Measurements from ENCODE around the gene CAT.
"Not testable (repeated sequence)": the region's sequence is repeated elsewhere in the genome, so short reads cannot be mapped to it uniquely, and the experiment has no call there.

The CAT gene

DNA sequence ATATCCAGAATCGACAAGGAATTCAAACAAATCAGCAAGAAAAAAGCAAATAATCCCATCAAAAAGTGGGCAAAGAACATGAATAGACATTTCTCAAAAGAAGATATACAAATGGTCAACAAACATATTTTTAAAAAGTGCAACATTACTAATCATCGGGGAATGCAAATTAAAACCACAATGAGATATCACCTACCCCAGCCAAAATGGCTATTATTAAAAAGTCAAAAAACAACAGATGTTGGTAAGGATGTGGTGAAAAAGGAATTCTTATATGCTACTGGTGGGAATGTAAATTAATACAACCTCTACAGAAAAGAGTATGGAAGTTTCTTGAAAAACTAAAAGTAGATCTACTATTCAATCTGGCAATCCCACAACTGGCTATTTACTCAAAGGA is 13.9 kb upstream of the CAT start:
- not testable (repeated sequence) for DNase-seq (ENCODE audit: low read depth in 2 of 2, low spot score in 1 of 2)

DNA sequence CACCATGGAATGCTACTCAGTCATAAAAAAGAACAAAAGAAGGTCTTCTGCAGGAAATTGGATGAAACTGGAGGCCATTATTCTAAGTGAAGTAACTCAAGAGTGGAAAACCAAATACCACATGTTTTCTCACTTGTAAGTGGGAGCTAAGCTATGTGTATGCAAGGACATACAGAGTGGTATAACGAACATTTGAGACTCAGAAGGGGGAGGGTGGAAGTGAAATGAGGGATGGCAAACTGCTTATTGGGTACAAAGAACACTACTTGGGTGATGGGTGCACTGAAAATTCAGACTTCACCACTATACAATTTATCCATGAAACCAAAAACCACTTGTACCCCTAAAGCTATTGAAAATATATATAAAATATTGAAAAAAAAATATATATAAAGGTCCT is 13.4 kb upstream of the CAT start:
- DNase-seq (ENCODE audit: low read depth in 2 of 2, low spot score in 1 of 2) = no peak

DNA sequence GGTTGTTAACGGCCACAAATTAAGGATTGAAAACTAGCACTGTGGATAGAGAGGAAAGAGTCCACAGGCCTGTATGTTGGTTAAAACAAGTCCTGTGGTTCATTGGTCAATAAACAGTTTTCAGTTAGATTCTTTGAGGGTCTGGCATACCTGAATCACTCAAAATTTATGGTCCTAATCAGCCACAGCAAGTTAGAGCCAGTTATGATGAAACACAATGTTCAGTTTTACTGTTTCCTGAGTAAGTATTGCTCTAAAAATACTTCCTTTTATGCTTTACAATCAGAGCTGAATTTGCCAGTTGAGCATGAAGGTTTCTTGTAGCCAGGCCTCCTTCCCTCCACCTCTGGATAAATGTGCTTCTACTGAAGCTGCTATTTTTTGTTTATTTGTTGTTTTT is 12.9 kb upstream of the CAT start:
- DNase-seq (ENCODE audit: low read depth in 2 of 2, low spot score in 1 of 2) = no peak

DNA sequence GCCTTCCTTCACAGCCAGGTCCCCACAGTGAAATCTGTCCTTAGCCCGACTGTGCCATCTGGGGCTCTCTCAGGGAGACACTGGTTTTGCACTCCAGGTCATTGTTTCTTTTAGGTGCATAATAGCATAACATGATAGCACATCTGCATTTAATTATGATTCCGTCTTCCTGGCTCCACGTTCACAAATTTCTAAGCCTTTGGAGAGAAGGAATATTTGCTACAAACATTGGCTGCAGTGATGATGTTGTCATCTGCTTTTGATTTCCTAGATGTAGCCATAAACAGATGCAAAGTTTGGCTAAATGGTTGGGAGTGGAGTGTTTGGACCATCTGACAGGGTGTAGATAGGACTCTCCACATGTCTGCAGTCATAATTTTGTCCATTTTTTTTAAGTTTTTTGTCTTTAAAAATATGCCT is 12.0 kb upstream of the CAT start:
- no peak for DNase-seq (ENCODE audit: low read depth in 2 of 2, low spot score in 1 of 2)

DNA sequence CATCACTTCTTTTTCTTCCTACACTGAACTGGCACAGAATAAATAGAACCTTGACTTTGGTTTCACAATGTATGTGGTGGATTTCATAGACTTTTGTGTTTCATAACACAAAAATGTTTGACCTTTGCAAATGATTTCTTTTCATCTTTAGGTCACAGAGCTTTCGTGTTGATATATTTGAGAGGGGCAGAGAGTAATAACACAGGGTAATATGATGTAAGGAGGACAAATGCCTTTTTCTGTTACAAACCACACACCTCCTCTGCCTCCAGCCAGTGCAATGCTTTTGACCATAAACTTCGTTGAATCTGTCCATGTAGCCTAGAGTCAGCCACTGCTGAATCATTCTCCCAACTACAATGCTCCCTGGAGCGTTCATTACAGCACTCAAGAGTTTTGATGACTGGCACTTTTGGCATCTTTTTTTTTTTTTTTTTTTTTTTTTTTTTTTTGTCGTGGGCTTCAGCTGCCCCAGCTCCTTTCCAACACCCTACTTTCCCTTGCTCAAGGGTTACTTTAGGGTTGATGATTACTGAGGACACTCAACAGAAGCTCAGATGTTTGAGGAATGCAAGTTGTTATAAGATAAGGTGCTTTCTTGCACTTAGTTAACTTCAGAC is 11.4 kb upstream of the CAT start:
- DNase-seq (ENCODE audit: low read depth in 2 of 2, low spot score in 1 of 2) = no peak

DNA sequence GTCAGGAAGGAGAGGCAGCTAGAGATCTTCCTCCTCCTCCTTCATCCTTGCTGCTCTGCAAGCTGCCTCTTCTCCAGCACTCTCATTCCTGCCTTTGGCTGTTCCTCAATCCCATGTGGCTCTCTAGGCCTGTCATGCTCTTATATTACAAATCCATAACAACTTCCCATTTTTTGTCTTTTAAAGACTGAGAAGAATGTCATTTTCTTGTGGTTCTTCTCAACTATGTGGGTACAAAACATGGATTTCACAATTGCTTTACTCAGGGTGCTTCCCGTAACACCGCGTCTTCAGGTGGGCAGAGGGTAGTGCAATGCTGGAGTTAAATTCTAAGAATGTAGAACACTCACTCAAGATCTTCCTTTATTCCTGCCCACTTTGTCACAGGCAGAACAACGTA is 6.8 kb upstream of the CAT start:
- DNase-seq (ENCODE audit: low read depth in 2 of 2, low spot score in 1 of 2) = no peak

DNA sequence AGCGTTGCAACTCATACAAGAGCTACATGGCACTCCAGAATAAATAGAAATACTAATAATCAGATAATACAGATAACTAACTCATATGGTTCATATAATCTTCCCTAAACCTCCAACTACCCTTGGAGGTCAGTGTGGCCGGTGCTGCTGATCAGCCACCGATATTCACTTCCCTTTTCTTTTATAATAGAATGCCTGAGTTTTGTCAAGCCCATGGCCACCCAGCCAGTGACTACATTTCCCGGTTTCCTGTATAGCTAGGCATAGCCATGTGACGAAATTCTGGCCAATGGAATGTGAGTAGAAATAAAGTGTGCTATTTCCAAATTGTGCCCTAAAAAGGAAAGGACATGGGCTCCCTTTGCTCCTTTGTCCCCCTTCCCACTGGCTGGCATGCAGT is 5.9 kb upstream of the CAT start:
- DNase-seq (ENCODE audit: low read depth in 2 of 2, low spot score in 1 of 2) = no peak

DNA sequence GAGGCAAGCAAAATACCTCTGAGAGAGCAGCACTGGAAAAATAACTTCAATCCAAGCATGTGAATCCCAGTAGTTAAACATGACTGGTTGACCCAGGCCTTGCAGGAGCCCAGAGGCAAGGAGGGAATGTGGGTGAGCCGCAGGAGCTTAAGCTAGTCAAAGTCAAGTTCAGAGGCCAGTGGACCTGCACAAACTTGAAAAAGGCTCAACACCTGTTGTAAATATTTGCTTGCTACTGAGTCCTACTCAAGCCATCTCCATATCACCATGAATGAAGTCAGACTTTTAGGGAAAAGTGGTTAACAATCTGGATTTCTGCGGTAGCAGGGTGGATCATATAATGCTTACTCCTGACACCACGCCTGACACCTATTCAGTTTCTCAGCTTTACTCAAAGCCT is 4.8 kb upstream of the CAT start:
- DNase-seq (ENCODE audit: low read depth in 2 of 2, low spot score in 1 of 2) = no peak

DNA sequence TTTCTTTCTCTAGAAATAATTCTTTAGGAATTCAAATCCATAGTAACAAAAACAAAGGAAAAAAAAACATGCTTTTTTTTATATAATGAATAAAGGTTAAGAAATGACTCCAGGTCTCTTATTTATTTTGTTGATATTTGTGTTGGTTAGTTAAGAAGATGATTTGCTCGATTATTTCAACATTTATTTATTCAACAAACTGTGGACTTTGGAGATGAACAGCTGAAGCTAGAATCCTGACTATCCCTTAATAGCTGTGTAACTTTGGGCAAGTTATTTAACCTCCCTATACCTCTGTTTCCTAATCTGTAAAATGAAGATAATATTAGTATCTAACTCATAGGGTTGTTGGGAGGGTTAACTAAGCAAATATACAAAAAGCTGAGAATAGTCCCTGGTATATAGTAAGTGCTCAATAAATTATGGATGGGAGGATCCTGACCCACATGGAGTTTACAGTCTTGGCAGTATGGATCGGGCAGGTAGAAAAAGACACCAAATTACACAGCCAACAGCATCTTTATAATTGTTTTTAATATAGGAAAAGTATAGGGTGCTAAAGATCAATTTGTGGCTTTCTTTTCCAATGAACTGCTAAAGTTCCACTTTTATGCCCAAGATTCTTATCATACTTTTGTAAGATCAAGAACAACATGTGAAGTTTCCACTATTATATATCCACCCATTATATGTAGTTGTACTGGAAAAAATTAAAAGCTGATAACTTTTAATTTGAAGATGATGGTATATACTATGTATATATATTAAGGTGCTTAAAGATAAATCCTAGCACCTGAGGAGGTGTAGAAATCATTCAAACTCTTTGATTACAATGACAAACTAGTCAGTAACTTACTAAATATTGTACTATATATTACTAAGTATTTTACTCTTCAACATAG is 1.3 kb upstream of the CAT start:
- no peak for DNase-seq (ENCODE audit: low read depth in 2 of 2, low spot score in 1 of 2)

DNA sequence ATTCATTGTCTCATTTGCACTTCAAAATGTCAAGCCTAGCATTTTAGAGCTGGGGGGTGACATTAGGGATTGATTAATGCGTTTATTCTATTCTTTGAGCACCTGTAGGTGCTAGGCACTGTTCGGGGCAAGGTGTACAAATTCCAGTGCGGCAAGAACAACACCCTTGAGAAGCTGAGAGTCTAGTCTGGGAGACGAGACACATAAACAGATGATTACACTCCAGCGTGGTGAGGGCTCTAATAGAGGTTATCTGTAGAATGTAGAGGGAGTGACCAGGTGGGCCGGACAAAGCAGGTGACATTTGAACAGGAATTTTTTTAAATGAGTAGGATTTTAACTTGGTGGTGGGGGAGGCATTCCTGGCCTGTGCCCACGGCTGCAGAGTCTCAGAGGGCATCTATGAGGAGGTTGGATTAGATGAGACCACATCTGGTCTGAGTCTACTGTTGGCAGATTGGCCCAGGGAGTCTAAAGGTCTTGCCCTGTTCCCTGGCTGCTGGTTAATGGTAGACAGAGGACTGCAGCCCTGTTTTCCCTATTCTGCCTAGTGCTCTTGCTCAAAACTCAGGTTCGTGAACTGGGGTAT is 970 bp downstream of the CAT start:
- DNase-seq (ENCODE audit: low read depth in 2 of 2, low spot score in 1 of 2) = no peak

DNA sequence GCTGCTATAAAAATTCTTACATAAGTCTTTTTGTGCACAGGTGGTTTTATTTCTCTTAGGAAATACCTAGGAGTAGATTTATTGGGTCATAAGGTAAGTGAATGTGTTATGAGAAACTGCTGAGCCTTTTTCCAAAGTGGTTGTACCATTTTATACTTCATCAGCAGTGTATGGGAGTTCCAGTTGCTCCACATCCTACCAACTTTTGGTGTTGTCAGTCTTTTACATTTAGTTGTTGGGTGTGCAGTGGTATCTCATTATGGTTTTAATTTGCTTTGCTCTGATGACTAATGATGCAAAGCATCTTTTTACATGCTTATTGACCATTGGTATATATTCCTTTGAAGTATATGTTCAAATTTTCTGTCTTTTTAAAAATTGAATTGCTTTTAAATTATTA is 3.1 kb downstream of the CAT start:
- no peak for DNase-seq (ENCODE audit: low read depth in 2 of 2, low spot score in 1 of 2)

DNA sequence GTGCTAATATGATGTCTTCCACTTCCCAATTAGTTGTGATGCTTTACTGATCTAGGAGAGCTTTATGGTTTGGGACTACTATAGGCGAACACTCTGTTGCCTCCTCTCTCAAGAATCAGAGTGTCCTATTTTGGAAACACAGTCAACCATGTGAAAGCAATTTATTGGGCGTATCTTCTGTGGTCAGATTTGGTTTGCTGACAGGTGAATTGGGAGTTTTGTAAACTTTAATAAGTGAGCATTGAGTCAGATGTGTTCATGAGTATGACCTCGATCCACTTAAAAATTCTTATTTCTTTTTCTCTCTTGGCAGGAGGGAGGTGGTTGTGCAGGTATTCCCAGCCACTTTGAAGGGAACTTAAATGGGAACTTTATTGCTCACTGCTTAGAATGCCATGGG is 4.4 kb downstream of the CAT start:
- DNase-seq (ENCODE audit: low read depth in 2 of 2, low spot score in 1 of 2) = no peak

DNA sequence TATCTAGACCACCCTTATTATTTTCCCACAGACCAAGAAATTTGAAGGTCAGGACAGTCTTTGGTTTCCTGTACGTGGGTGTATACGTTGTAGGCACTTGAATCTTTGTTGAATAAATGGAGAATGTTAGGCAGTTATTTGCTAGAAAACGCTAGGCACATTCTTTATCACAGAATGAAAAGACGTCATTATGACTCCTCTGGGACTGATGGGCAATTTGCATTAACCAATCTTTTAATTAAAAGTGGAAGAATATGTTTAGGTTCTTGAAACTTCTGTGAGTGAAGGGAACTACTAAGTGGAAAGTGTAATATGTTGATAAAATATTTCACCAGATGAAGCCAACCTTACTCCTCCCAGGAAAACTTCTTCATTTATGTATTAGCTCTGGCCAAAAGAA is 5.7 kb downstream of the CAT start:
- DNase-seq (ENCODE audit: low read depth in 2 of 2, low spot score in 1 of 2) = no peak

DNA sequence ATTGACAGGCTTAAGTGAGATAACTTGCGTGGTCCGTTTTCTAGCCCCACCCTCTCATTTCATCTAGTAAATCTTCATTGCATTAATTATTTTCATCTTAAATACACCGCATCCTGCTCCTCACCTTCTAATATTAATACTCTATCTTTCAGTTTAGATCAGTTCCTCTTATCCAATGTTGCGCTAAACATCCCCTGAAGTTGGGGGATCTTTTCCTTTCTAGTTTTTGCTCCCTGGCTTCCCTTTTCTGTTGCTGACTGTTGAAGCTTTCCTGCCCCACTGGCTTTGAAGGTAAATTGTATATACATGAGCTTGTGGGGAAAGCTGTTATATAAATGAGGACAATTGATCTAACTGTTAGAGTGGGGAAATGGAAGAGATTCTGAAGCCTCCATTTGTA is 7.2 kb downstream of the CAT start:
- DNase-seq (ENCODE audit: low read depth in 2 of 2, low spot score in 1 of 2) = no peak

DNA sequence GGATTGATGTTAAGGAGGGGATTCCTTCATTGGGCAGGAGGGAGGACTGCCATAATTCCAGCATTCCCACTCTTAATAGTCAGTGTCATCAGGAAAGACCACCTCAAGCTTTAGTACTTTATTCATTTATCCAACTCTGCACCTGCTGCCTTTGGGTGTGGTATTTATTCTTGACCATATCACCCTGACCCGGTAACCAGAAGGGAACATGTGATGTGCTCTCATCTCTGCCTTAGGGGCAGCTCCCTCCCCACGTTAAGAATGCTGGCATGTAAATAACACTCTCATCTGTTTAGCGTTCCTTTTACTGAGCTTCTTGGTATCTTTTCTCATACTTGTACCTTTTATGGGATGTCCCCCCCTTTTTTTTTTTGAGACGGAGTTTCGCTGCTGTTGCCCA is 7.7 kb downstream of the CAT start:
- DNase-seq (ENCODE audit: low read depth in 2 of 2, low spot score in 1 of 2) = no peak

DNA sequence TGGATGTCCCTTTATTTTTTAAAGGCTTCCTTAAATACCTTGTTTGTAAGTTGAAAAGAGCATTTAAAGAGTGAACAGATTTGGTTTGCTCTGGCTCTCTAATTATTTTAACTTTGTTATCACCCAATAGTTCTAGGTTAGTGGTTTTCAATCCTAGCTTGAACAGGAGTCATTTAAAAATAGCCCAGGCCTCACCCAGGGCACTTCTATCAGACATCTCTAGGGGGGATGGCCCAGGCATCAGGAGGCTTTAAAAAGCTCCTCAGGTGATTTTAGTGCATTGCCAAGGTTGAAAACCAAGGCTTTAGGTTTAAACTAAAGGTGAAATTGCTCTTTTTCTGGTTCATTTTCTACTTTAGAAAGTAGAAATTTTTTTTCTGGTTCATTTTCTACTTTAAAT is 8.3 kb downstream of the CAT start:
- DNase-seq (ENCODE audit: low read depth in 2 of 2, low spot score in 1 of 2) = no peak

DNA sequence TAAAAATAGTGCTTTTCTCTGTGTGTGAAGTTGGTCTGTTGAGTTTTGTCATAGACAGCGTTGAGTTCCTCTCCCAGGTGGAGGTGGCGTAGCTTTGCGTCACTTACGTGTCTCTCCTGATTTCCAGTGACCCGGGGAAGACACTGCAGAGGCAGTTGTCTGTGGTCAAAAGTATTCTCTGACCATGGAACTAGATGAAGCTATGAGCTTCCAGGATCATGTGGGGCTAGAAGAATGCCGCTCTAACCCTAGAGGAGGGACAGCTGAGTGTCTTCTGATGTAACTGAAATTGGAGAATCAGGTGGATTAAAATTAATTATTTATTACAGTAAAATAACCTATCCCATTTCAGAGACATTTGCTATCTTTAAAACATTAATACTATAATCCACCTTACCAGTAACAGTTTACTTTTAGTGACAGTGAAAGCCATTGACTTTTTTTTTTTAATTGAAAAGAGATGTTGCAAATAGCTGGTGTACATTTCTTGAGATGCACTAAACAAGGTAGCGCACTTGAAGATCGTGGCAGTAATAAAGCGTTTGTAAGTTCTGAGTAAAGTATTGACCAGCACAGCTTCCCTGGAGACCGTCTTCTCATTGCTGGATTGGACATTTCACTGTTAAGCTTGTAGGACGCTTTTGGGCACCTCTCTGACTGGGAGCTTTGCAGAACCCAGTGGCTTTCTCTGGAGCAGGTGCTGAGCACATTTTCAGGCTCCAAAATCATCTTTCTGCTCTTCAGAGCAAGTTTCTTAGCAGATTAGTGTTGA is 9.7 kb downstream of the CAT start:
- no peak for DNase-seq (ENCODE audit: low read depth in 2 of 2, low spot score in 1 of 2)

DNA sequence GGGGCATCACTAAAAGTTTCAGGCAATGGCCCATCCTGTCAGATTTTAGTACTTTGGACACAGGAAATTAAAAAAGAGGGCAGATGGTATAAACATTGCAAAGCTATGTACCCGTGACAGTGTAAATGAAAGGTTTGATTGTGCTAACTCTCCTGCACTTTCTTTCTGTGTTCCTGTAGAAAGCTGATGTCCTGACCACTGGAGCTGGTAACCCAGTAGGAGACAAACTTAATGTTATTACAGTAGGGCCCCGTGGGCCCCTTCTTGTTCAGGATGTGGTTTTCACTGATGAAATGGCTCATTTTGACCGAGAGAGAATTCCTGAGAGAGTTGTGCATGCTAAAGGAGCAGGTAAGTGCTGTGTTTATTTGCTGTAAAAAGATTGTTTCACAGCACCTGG is 10.3 kb downstream of the CAT start:
- DNase-seq (ENCODE audit: low read depth in 2 of 2, low spot score in 1 of 2) = no peak

DNA sequence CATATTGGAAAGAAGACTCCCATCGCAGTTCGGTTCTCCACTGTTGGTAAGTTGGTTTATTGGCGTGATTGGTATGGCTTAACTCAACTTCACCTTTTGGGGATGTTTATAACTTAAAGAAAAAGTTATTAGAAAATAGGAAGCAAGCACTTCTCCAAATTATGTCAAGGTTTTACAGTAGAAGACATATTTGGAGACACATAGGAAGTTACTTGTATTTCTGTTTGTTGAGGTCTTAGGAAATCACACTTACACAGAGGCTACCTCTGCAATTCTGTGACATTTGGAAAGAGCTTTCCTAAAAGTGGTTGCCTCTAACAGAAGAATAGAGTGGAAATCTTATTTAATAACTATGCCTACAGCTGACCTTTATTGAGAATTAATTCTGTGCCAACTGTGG is 12.3 kb downstream of the CAT start:
- no peak for DNase-seq (ENCODE audit: low read depth in 2 of 2, low spot score in 1 of 2)

DNA sequence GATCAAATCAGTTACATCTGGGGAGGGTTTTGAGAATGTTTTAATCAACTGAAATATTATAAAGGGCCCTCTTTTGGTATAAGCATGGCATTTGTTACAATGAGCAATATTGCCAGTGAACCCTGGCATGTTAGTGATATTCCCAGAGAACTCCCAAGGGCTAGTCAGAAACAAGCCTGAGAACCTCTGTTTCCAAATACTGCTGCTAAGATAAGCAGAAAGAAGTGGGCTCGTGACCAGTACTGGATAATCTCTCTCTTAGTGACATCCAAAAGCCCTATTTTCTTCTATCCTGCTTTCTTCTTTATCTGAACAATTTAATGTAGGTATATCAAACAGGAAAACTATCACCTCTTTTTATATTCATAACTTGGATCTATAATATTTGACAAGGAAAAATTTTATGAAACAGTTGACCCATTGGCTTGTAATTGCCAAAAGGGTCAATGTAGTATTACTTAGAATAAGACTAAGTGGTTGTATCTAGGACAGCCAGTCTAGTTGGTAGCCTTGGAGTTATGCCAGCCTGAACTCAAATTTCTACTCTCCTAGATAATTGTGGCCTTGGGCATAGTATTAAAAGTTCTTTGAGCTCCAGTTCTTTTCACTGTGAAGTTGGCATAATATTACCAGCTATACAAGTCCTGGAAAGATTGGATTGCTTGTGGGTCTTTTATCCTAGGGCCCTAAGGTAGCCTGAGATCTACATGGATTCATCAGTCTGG is 15.7 kb downstream of the CAT start:
- no peak for DNase-seq (ENCODE audit: low read depth in 2 of 2, low spot score in 1 of 2)

DNA sequence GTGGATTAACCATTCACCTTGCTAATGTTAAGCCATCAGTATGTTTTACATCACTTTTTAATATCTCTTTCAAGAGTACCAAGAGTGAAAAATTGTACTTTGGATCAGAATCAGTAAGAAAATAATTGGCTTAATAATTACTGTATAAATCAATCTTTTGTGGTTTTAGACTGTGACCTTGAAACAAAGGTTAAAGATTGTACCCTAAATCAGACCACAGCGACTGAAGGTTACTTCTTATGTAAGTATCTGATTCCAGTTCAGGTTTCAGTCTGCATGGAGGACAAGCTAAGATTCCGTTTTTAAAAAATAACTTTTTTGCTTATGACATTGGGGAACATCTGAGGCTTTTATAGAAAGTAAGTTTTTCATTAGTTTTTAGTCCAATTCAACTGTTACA is 18.9 kb downstream of the CAT start:
- no peak for DNase-seq (ENCODE audit: low read depth in 2 of 2, low spot score in 1 of 2)
